ENCODE data around the gene KIF16B. TPM values are rescaled to one million over a fixed set of nuclear protein-coding genes. Genes with fewer than 3 reads are reported as not detected.

KIF16B gene
- total and polyA plus RNA-seq, 4 experiments from 2014 or later: 3.2 to 12.0 (median 10.0) TPM

DNA sequence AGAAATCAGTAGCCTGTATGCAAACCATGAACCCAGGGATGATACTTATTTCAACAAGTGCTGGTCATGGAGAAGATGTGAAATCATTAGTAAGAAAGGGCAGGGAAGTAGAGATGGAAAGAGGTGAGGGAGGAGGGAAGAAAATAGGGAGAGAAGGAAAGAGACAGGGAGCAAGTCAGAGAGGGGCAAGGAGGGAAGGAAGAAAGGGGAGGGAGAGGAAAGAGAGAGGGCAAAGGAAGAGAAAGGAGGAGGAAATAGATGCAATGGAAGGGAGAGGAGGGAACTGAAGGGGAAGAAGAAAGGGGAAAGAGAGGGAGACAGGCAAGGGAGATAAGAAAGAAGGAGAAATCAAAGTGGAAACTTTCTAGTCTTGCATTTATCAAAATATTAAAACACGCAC, 195.1 kb downstream of the KIF16B start:
- Mint-ChIP-seq H3K27ac (no peak overlapping the region), H3K4me3 (no peak overlapping the region), H3K9me3 (peaks cover 0 to 2% (median 0%) of the 10 kb centered on the region in 8 donors), H3K36me3 (peaks cover 75 to 84% of the 10 kb centered on the region in 2 donors), H3K27me3 (no peaks in the 10 kb centered on the region), H3K4me1 (peaks cover 0 to 3% (median 0%) of the 10 kb centered on the region in 4 donors)
- DNase-seq: no peak
- no peaks in the 10 kb centered on the region for H3K27me3 ChIP-seq (ENCODE audit: insufficient read depth, low read length)
- no peak overlapping the region for H3K4me3 ChIP-seq (ENCODE audit: low read length in 2 of 2)
- H3K4me1 ChIP-seq (ENCODE audit: insufficient read depth, low read length): no peaks in the 10 kb centered on the region
- CTCF ChIA-PET (ENCODE audit: partially characterized antibody): no interaction called here
- POLR2A ChIA-PET (ENCODE audit: partially characterized antibody): no interaction called here
- H3K36me3 ChIP-seq (ENCODE audit: insufficient read depth, low read length): peaks cover 7% of the 10 kb centered on the region
- H3K27ac ChIP-seq (ENCODE audit: low read depth, low read length): no peak overlapping the region
- no peaks in the 10 kb centered on the region for H3K9me3 ChIP-seq (ENCODE audit: control insufficient read depth in 1 of 2, low read length in 2 of 2)
- intact Hi-C loops (cut with micrococcal nuclease): no loop called here

DNA sequence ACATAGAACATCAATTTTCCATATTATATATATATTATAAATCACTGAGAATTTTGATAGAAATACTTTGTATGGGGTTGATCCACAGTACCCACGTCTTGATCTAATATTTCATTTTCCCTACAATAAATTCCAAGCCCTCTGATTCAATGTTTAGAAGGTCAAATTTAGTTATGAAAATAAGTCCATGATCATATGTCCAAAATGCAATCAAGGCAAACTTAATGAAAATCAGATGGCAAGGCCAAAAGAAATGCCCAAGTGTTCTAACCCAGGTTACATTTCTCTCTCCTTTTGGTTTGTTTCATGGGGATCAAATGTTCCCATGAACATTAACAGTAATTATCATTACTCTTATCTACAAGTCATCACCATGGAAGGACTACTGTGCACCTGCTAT, 203.8 kb downstream of the KIF16B start:
- intact Hi-C loops (cut with micrococcal nuclease): no loop called here
- H3K27ac ChIP-seq (ENCODE audit: low read depth, low read length): no peak overlapping the region
- no peaks in the 10 kb centered on the region for H3K9me3 ChIP-seq (ENCODE audit: control insufficient read depth in 1 of 2, low read length in 2 of 2)
- DNase-seq: no peak
- H3K36me3 ChIP-seq (ENCODE audit: insufficient read depth, low read length): peaks cover 6% of the 10 kb centered on the region
- H3K4me3 ChIP-seq (ENCODE audit: low read length in 2 of 2): no peak overlapping the region
- H3K36me3 Mint-ChIP-seq: peaks cover 71 to 79% of the 10 kb centered on the region in 2 donors
- CTCF ChIA-PET (ENCODE audit: partially characterized antibody): no interaction called here
- POLR2A ChIA-PET (ENCODE audit: partially characterized antibody): no interaction called here
- H3K4me3 Mint-ChIP-seq: no peak overlapping the region
- H3K27ac Mint-ChIP-seq: no peak overlapping the region
- H3K9me3 Mint-ChIP-seq: peaks cover 0 to 2% (median 0%) of the 10 kb centered on the region in 8 donors
- H3K27me3 ChIP-seq (ENCODE audit: insufficient read depth, low read length): no peaks in the 10 kb centered on the region
- no peaks in the 10 kb centered on the region for H3K4me1 ChIP-seq (ENCODE audit: insufficient read depth, low read length)
- no peaks in the 10 kb centered on the region for H3K27me3 Mint-ChIP-seq
- no peaks in the 10 kb centered on the region for H3K4me1 Mint-ChIP-seq

DNA sequence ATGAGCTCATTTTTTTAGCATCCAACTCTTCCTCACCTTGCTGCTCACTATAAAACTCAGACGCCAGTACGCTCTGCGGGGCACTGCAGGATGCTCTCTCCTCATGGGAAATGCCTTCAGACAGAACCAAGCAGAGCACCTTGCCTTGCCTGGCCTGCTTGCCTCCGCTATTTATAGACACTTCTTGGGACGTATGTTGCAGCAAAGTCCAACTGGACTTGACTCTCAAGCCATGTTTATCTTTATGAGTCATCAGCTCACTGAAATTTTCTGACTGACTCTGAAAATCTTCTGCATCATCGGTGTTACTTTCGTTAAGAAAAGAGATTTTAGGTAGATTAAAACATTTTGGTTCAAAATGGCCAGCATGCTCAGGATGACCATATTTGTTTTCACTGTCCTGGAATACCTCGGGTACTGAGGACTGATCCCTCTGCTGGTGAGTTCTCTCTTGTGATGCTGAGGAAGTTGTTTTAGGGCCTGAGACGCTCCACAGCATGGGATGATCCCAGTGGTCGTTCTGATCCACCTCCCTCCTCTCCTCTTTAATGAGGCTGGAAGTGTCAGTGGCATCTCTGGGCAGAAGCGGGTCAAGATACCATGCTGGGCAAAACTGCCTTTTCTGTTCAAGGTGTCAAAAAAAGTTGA, 204.5 kb downstream of the KIF16B start:
- H3K36me3 Mint-ChIP-seq: peaks cover 64 to 76% of the 10 kb centered on the region in 2 donors
- H3K4me1 Mint-ChIP-seq: no peaks in the 10 kb centered on the region
- H3K9me3 Mint-ChIP-seq: peaks cover 0 to 2% (median 0%) of the 10 kb centered on the region in 8 donors
- H3K27ac ChIP-seq (ENCODE audit: low read depth, low read length): no peak overlapping the region
- H3K27me3 ChIP-seq (ENCODE audit: insufficient read depth, low read length): no peaks in the 10 kb centered on the region
- no peak for DNase-seq
- no peak overlapping the region for H3K4me3 ChIP-seq (ENCODE audit: low read length in 2 of 2)
- ChIA-PET CTCF (ENCODE audit: partially characterized antibody) (no interaction called here), POLR2A (ENCODE audit: partially characterized antibody) (no interaction called here)
- no peaks in the 10 kb centered on the region for H3K9me3 ChIP-seq (ENCODE audit: control insufficient read depth in 1 of 2, low read length in 2 of 2)
- no peak overlapping the region for H3K27ac Mint-ChIP-seq
- intact Hi-C loops (cut with micrococcal nuclease): no loop called here
- peaks cover 6% of the 10 kb centered on the region for H3K36me3 ChIP-seq (ENCODE audit: insufficient read depth, low read length)
- H3K4me1 ChIP-seq (ENCODE audit: insufficient read depth, low read length): no peaks in the 10 kb centered on the region
- H3K27me3 Mint-ChIP-seq: no peaks in the 10 kb centered on the region
- no peak overlapping the region for H3K4me3 Mint-ChIP-seq

DNA sequence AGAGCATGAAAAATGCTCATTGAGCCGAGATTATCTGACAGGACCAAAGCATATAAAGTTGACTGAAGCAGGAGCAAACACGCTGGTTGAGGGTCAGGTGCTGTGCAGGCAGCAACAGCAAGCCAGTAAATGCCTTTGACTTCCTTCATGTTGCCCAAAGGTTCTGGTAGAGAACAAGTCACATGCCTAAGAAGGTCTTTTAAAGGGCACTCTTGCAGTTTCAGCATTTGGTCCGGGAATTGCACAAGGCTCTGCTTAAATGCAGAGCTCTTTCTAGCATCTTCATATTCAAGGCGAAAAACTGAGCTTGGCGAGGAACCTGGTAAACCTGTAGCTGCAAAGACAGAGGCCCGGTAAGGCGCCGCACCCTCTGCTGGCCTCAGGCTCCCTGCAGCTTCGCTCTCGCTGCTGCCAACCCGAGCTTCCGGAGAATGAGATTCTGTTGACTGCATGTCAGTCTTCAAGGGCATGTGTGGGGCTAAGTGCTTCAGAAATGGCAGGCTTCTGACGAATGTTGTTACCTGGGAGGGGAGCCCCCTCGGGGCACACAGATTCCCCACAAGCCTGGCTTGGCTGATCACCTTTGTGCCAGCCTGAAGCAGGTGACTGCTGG, 205.2 kb downstream of the KIF16B start:
- intact Hi-C loops (cut with micrococcal nuclease): no loop called here
- Histone ChIP-seq H3K9me3 (ENCODE audit: control insufficient read depth in 1 of 2, low read length in 2 of 2) (no peaks in the 10 kb centered on the region), H3K4me1 (ENCODE audit: insufficient read depth, low read length) (no peaks in the 10 kb centered on the region), H3K27me3 (ENCODE audit: insufficient read depth, low read length) (no peaks in the 10 kb centered on the region), H3K36me3 (ENCODE audit: insufficient read depth, low read length) (peaks cover 6% of the 10 kb centered on the region), H3K27ac (ENCODE audit: low read depth, low read length) (no peak overlapping the region), H3K4me3 (ENCODE audit: low read length in 2 of 2) (no peak overlapping the region)
- no peaks in the 10 kb centered on the region for H3K27me3 Mint-ChIP-seq
- ChIA-PET CTCF (ENCODE audit: partially characterized antibody) (no interaction called here), POLR2A (ENCODE audit: partially characterized antibody) (no interaction called here)
- no peak overlapping the region for H3K4me3 Mint-ChIP-seq
- H3K36me3 Mint-ChIP-seq: peaks cover 57 to 75% of the 10 kb centered on the region in 2 donors
- no peaks in the 10 kb centered on the region for H3K9me3 Mint-ChIP-seq
- DNase-seq: no peak
- H3K27ac Mint-ChIP-seq: no peak overlapping the region
- no peaks in the 10 kb centered on the region for H3K4me1 Mint-ChIP-seq

GRCh38 chr20:16366529-16366928, 206.7 kb downstream of the KIF16B start:
- no peaks in the 10 kb centered on the region for H3K4me1 ChIP-seq (ENCODE audit: insufficient read depth, low read length)
- intact Hi-C loops (cut with micrococcal nuclease): no loop called here
- no peak overlapping the region for H3K27ac ChIP-seq (ENCODE audit: low read depth, low read length)
- no peaks in the 10 kb centered on the region for H3K9me3 Mint-ChIP-seq
- no peaks in the 10 kb centered on the region for H3K9me3 ChIP-seq (ENCODE audit: control insufficient read depth in 1 of 2, low read length in 2 of 2)
- H3K36me3 ChIP-seq (ENCODE audit: insufficient read depth, low read length): peaks cover 6% of the 10 kb centered on the region
- no peaks in the 10 kb centered on the region for H3K4me1 Mint-ChIP-seq
- POLR2A ChIA-PET (ENCODE audit: partially characterized antibody): no interaction called here
- no peak for DNase-seq
- no peaks in the 10 kb centered on the region for H3K27me3 ChIP-seq (ENCODE audit: insufficient read depth, low read length)
- no peak overlapping the region for H3K27ac Mint-ChIP-seq
- H3K4me3 Mint-ChIP-seq: no peak overlapping the region
- no peaks in the 10 kb centered on the region for H3K27me3 Mint-ChIP-seq
- no peak overlapping the region for H3K4me3 ChIP-seq (ENCODE audit: low read length in 2 of 2)
- peaks cover 49 to 66% of the 10 kb centered on the region in 2 donors for H3K36me3 Mint-ChIP-seq
- CTCF ChIA-PET (ENCODE audit: partially characterized antibody): no interaction called here

- DNase-seq: no peak
- Histone ChIP-seq H3K36me3 (ENCODE audit: insufficient read depth, low read length) (peaks cover 6% of the 10 kb centered on the region), H3K27me3 (ENCODE audit: insufficient read depth, low read length) (no peaks in the 10 kb centered on the region), H3K4me3 (ENCODE audit: low read length in 2 of 2) (no peak overlapping the region), H3K9me3 (ENCODE audit: control insufficient read depth in 1 of 2, low read length in 2 of 2) (no peaks in the 10 kb centered on the region), H3K4me1 (ENCODE audit: insufficient read depth, low read length) (no peaks in the 10 kb centered on the region), H3K27ac (ENCODE audit: low read depth, low read length) (no peak overlapping the region)
- intact Hi-C loops (cut with micrococcal nuclease): no loop called here
- H3K27ac Mint-ChIP-seq: no peak overlapping the region
- ChIA-PET CTCF (ENCODE audit: partially characterized antibody) (no interaction called here), POLR2A (ENCODE audit: partially characterized antibody) (no interaction called here)
- no peaks in the 10 kb centered on the region for H3K27me3 Mint-ChIP-seq
- no peaks in the 10 kb centered on the region for H3K9me3 Mint-ChIP-seq
- H3K4me1 Mint-ChIP-seq: no peaks in the 10 kb centered on the region
- no peak overlapping the region for H3K4me3 Mint-ChIP-seq
- peaks cover 35 to 60% of the 10 kb centered on the region in 2 donors for H3K36me3 Mint-ChIP-seq
Observed at GRCh38 chr20:16364320-16364687, 208.9 kb downstream of the KIF16B start.

DNA sequence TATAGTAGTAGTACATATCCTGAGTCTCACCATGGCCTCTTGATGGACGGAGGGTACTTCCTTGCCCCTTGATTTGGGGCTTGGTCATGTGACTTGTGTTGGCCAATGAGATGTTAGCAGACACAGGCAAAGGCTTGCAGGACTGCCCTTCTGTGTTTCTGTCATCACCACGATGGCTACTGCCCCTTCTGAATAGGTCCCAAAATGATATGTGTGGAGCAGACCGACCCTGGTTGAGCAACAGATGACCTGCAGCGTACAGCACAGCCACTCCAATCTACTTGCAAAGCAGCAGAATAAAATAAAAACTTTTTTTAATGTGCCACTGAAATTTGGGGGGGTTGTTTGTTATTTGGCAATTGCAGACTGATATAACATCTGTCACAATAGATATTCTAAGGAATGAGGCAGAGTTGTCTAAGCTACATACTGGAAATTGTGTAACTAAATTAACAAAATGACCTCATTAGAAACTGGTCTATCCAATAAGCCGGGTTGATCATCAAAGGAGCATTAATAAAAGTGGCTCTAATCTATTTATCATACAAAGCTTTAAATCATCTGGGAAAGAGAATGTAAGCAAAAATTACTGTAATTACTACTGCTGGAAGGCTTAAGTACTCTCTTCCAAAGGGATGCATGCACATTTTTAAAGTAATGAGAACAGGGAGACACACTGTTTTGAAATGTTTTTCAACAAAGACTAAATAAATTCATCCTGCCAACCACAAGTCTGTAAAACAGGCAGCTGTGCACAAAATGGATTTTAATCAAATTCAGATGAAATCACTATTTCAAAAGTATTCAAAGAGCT, 209.5 kb downstream of the KIF16B start:
- no peaks in the 10 kb centered on the region for H3K4me1 Mint-ChIP-seq
- no peak overlapping the region for H3K4me3 Mint-ChIP-seq
- intact Hi-C loops (cut with micrococcal nuclease): no loop called here
- no peaks in the 10 kb centered on the region for H3K4me1 ChIP-seq (ENCODE audit: insufficient read depth, low read length)
- no peak overlapping the region for H3K4me3 ChIP-seq (ENCODE audit: low read length in 2 of 2)
- H3K27ac ChIP-seq (ENCODE audit: low read depth, low read length): no peak overlapping the region
- no peaks in the 10 kb centered on the region for H3K9me3 ChIP-seq (ENCODE audit: control insufficient read depth in 1 of 2, low read length in 2 of 2)
- no peak overlapping the region for H3K27ac Mint-ChIP-seq
- no peak for DNase-seq
- no peaks in the 10 kb centered on the region for H3K27me3 Mint-ChIP-seq
- H3K27me3 ChIP-seq (ENCODE audit: insufficient read depth, low read length): no peaks in the 10 kb centered on the region
- ChIA-PET POLR2A (ENCODE audit: partially characterized antibody) (no interaction called here), CTCF (ENCODE audit: partially characterized antibody) (no interaction called here)
- peaks cover 30 to 57% of the 10 kb centered on the region in 2 donors for H3K36me3 Mint-ChIP-seq
- no peaks in the 10 kb centered on the region for H3K9me3 Mint-ChIP-seq
- peaks cover 4% of the 10 kb centered on the region for H3K36me3 ChIP-seq (ENCODE audit: insufficient read depth, low read length)
